HepG2 (cell line): Measurements from ENCODE around the gene SREK1. TPM values are rescaled to one million over a fixed set of nuclear protein-coding genes. Genes with fewer than 3 reads are reported as not detected.

Experiments
- AFF4 ChIP-seq: sonication (generic); formaldehyde crosslinking; IDR thresholded peaks from 2 replicates; pipeline ENCODE4 v1.4.0; 2020; ENCODE audit warnings: missing genetic modification reagents
- AKNA ChIP-seq: sonication (generic); formaldehyde crosslinking; IDR thresholded peaks from 2 replicates; pipeline ENCODE4 v1.4.0; 2020; ENCODE audit warnings: missing genetic modification reagents, borderline replicate concordance
- BCLAF1 ChIP-seq: fragments of 450-650 bp; IDR thresholded peaks from 2 replicates; pipeline ENCODE4 v1.6.1; 2017; ENCODE audit warnings: mild to moderate bottlenecking
- DMTF1 ChIP-seq: sonication (generic); formaldehyde crosslinking; IDR thresholded peaks from 2 replicates; pipeline ENCODE4 v1.4.0; 2020; ENCODE audit warnings: mild to moderate bottlenecking, missing genetic modification reagents
- ELF1 ChIP-seq: sonication (generic); formaldehyde crosslinking; IDR thresholded peaks from 2 replicates; pipeline ENCODE4 v1.4.0; 2020; ENCODE audit warnings: missing genetic modification reagents
- RAD21 ChIP-seq: fragments of 450-650 bp; formaldehyde crosslinking; IDR thresholded peaks from 2 replicates; pipeline ENCODE4 v1.5.0; 2020; ENCODE audit warnings: mild to moderate bottlenecking
- SRF ChIP-seq: IDR thresholded peaks from 2 replicates; pipeline ENCODE4 v1.6.1; 2011; ENCODE audit warnings: mild to moderate bottlenecking, low read depth, low read length, moderate library complexity
- ZBTB46 ChIP-seq: sonication (generic); formaldehyde crosslinking; IDR thresholded peaks from 2 replicates; pipeline ENCODE4 v1.4.0; 2020; ENCODE audit warnings: mild to moderate bottlenecking, missing genetic modification reagents, borderline replicate concordance
- ZNF460 ChIP-seq: sonication (generic); formaldehyde crosslinking; IDR thresholded peaks from 2 replicates; pipeline ENCODE4 v1.5.1; 2020; ENCODE audit warnings: missing genetic modification reagents, mild to moderate bottlenecking, borderline replicate concordance
- ZNF839 ChIP-seq: sonication (generic); formaldehyde crosslinking; IDR thresholded peaks from 2 replicates; pipeline ENCODE4 v1.4.0; 2020; ENCODE audit warnings: missing genetic modification reagents, mild to moderate bottlenecking, borderline replicate concordance
- polyA plus RNA-seq, 8 experiments: library from polyadenylated mRNA; depleted of rRNA in 3 of 8; stranded (reverse) in 7 of 8; unstranded in 1 of 8; fragments of >200 nt; fragmentation: Illumina TruSeq in 4 of 8; extraction: Trizol in 4 of 8; gene quantifications; 2 replicates each; pipeline versions ENCODE4 v1.2.1 to v1.2.3, GENCODE V29; 2011 to 2016; ENCODE audit warnings: low read depth in 4 of 8, missing spikeins in 1 of 8, mixed read lengths in 1 of 8; ENCODE audit not compliant: insufficient read depth in 1 of 8
- total RNA-seq, 5 experiments: library from RNA; depleted of rRNA; stranded (reverse); fragments of >200 nt; fragmentation: Illumina TruSeq; extraction: Trizol; gene quantifications; 2 replicates each; pipeline ENCODE4 v1.2.3, GENCODE V29; 2016; ENCODE audit warnings: low read depth in 1 of 5

Gene SREK1
- total and polyA plus RNA-seq, 2 of the 13 experiments (the other 11 are each of a cell fraction or from before 2014, with no cell fraction given), result 60.6 to 90.9 TPM

GRCh38 chr5:66143473-66144073 is 527 bp upstream of the SREK1 start (continued):
- TF ChIP-seq RAD21 (no peak), ZNF839 (CRISPR knock-in tag) (0 out of 2 replicates have a peak, but pooled peaks have one; percentile 23), ZNF460 (CRISPR knock-in tag) (no peak), BCLAF1 (no peak), SRF (no peak), DMTF1 (CRISPR knock-in tag) (peak; percentile 72; the same call in 1 of the 2 replicates), AKNA (0 out of 2 replicates have a peak, but pooled peaks have one; percentile 12), ZBTB46 (CRISPR knock-in tag) (0 out of 2 replicates have a peak, but pooled peaks have one; percentile 45), AFF4 (CRISPR knock-in tag) (no peak), ELF1 (peak; percentile 56; the same call in 1 of the 2 replicates)
